Activated T-cell treated with anti-CD3 and anti-CD28 coated beads for 24 hours (primary cell): Measurements from ENCODE around the gene FADS2.
"Not testable (repeated sequence)": the region's sequence is repeated elsewhere in the genome, so short reads cannot be mapped to it uniquely, and the experiment has no call there.

Experiments used
- DNase-seq: peaks from one replicate; pipeline ENCODE4 v3.0.0-alpha.2; 2020; ENCODE audit warnings: low read depth

Gene FADS2

GRCh38 chr11:61868571-61869428, 40.7 kb downstream of the FADS2 start:
- no peak for DNase-seq

GRCh38 chr11:61869429-61869707, 41.3 kb downstream of the FADS2 start:
- no peak for DNase-seq

- DNase-seq: no peak
Observed at GRCh38 chr11:61869708-61870451, 41.8 kb downstream of the FADS2 start.

- DNase-seq: no peak
Observed at GRCh38 chr11:61870541-61871031, 42.5 kb downstream of the FADS2 start.

- peak; percentile 46 for DNase-seq
Observed at GRCh38 chr11:61871158-61871597, 43.1 kb downstream of the FADS2 start.

DNA sequence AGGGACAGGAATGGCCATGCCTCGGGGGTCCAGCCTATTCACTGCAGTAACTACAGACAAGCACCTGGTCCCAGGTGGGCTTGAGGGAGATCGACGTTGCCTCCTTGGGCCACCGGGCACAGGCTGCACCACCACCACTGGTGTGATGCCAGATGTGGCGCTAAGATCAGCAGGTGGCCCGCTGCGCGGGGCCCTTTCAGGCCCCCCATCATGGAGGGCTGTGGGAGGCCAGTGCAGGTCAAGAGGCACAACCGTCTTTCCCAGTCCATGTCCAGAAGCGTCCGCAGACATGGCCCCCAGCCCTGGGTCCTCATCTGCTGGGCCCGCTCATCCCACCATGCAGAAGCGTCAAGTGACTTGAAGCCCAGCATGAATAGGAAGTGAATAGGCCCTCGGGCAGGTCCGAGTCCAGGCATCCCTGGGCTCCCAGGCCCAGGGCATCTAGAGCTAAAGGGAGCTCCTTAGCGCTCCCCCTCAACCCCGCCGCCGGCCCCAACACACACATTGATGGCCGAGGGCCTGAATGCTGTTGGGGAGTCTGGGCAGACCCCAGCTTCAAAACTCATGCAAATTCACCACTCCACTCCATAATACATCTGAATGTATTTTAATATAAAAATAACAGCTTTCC, 45.0 kb downstream of the FADS2 start:
- DNase-seq: no peak

- no peak for DNase-seq
Observed at GRCh38 chr11:61873588-61874376, 45.7 kb downstream of the FADS2 start.

GRCh38 chr11:61874377-61874809, 46.3 kb downstream of the FADS2 start:
- DNase-seq: no peak

DNA sequence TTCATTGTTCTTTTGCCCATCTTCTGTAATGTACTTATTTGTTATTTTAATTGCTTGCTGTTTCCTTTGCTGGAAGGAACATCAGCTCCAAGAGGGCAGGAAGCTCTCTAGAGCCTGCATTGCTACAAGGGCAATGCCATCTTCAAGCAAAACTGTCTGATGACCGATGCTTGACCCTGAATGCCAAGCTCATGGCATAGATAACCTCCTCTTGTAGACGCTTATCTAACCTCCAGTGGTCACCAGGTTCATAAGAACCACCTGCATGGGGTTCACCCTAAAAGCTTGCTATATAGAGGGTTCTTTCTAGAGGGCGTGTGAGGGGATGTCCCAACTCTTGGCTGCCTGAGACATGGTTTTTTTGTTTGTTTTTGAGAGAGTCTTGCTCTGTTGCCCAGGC, 46.8 kb downstream of the FADS2 start:
- DNase-seq: no peak

DNA sequence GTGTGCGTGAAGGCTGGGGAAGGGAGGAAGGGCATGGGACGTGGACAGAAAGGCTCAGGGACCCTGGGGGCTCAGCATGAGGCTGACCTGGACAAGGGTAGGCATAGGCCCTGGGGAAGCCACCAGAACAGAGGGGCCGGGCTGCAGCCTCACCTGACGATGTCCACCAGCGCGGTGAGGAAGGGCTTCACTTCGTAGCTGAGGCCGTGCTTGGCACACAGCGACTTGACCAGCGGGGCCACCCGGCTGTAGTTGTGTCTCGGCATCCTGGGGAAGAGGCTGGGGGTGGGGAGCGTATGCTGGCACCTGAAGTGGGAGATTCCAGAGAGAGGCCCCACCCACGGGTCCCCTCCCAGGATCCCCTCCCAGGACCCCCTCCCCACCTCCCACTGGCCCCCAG, 47.6 kb downstream of the FADS2 start:
- no peak for DNase-seq

DNA sequence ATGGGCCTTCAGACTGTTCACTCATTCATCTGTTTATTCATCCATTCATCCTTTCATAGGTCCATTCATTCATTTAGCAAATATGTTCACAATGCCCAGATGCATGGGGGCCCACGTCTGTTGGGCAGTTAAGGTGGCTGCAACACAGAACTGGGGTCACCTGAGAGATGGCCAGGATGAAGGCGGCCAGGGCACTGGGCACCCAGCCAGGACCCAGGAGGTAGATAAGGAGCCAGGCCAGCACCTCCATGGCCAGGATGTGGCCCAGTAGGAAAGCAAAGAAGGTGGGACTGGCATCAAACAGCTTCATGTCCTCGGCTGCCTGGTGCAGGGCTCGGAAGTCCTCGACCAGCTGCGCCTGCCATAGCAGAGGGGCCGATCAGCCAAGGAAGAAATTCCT, 51.1 kb downstream of the FADS2 start:
- no peak for DNase-seq

DNA sequence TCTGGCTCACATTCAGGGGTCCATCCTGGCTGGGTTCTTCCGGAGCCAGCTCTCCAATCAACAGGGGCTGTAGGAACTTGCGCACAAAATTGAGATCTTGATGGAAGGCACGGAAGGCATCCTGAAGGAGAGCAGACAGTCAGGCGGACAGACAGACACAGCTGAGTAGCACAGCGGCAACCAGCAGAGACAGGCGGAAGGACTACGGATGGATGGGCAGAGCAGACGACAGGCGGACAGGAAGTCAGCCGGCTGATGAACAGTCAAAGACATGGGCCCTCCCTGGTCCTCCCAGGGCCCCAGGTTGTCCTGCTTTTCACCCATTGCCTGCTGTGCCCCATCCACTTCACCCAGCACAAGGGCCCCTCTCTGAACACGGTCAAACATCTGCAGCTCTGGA, 51.9 kb downstream of the FADS2 start:
- no peak for DNase-seq

- DNase-seq: no peak
Observed at GRCh38 chr11:61880454-61880853, 52.4 kb downstream of the FADS2 start.

- DNase-seq: no peak
Observed at GRCh38 chr11:61881397-61881796, 53.3 kb downstream of the FADS2 start.

- DNase-seq: not testable (repeated sequence)
Observed at GRCh38 chr11:61882267-61882666, 54.2 kb downstream of the FADS2 start.

DNA sequence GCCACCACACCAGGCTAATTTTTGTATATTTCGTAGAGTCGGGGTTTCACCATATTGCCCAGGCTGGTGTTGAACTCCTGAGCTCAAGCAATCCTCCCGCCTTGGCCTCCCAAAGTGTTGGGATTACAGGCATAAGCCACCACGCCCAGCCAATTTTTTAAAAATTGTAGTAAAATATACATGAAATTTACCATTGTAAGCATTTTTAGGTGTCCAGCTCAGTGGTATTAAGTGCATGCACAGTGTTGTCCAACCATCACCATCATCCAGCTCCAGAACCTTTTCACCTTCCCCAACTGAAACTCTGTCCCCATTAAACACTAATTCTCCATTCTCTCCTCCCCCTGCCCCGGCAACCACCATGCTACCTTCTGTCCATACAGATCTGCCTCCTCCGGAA, 54.8 kb downstream of the FADS2 start:
- DNase-seq: no peak

DNA sequence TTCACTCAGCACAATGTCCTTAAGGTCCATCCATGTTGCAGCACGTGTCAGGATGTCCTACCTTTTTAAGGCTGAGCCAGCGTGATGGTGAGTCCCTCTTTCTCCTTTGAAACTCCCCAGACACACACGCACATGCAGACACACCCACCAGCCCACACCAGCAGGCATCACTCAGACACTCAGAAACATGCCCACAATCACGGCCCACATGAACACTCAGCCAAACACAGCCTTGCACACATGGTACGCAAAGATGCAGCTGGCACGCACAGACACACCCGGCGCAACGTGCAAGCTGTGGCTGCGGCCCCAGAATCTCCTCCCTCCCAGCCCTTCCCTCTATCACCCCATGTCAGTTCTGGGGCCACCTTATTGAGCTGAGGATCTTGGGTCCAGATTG, 55.2 kb downstream of the FADS2 start:
- no peak for DNase-seq

GRCh38 chr11:61883947-61884346, 55.8 kb downstream of the FADS2 start:
- DNase-seq: no peak

DNA sequence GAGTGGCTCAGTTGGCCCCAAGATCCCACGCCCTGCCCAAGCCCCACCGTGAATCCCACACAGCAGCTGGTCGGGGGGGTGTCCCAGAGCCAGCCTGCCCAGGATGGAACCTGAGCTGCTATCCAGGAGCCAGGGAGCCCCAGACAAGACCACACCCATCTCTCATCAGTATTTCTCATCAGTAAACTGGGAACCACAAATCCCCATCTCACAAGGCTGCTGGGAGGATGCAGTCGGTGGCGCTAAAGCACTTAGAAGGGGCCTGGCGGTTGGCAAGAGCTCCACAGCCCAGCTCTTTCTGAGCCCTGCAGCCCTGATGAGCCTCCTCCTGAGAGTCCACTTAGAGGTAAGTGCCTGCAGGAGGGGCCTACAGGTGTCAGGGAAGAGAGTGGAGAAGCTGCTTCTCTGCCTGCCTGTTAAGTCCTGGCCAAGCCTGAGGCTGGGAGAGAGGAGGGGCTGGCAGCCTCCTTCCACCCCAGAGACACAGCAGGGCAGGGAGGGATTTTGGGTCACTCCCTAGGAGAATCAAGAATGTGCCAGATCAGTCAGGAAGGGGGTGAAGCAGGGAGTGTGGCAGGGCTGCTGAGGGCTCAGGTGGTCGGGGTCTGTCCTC, 57.2 kb downstream of the FADS2 start:
- no peak for DNase-seq

DNA sequence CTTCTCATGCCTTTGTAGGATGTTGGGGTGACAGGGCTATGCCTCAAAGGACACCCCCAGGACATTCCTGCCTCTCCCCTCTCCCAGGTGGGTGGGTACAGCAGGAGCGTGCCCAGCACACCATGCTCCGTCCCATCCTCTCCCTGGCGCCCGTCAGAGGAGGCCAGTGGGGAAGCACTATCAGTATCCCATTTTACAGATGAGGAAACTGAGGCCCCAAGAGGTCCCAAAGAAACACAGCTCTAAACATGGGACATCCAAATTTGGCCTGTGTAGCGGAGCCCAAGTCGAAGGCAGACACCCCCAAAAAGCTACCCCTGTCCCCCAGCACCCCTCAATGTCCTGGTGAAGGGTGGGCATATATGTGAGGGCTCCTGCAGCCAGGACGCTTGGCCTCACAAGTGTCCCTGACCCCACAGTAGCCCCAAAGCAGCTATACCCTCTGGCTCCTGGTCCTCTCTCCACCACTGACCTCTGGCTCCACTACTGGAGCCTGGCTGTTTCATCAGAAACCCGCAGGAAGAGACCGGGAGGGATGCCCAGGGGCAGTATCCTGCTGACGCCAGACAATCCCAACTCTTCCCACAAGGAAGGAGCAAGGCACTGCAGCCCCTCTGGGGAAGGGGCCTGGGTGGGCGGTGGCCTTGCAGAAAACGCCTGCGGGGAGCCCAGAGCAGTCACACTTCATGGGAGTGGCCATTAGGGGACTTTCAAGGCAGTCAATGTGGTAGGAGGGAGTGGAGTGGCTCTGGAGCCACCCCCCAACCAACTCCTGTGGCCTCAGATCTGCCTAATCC, 57.9 kb downstream of the FADS2 start:
- DNase-seq: no peak

DNA sequence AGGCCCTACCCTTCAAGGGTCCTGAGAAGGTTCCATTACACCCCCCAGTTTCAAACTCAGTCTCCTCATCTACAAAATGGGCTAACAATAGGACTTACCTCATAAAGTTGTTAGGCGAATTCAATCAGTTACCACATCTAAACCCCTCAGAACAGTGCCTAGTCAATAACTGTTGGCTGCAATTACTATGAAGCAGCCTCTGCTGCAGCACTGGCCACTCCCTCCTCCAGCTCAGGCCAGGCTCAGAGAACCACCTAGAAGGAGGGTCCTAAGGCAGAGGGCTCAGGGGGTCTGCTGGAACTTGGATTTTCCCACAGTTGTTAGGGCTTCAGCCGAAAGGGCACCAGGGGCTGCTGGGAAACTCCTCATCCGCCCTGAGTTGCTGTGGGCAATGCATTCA, 58.5 kb downstream of the FADS2 start:
- DNase-seq: no peak
